ENCODE measurements around the gene MAP4K3.

DNA sequence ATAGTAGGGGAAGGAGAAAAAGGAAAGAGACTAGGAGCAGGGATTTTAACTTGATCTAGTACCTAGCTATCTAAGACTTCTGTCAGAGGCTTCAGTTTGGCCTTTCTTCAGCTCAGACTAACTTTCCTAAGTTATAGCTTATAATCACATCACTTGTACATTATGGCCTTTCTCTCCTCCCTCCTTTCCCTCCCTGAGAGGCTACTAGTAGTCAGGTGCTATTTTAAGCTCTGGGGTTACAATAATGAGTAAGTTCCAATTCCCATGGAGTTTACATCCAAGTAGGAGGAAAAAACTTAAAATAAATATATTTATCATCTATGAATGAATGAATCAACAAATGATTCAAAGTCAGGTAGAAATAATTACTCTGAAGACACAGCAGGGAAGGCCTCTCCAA, 102.6 kb downstream of the MAP4K3 start:
- TF ChIP-seq EZH2 (IDR thresholded peaks at IDR 0.05) = no peak
- no peak for TF ChIP-seq POLR2AphosphoS5 (IDR thresholded peaks at IDR 0.05; ENCODE audit: borderline replicate concordance, low read depth, low read length)
- no peak for TF ChIP-seq FOXP2 (optimal IDR thresholded peaks at IDR 0.05; ENCODE audit: control extremely low read depth, extremely low read length, insufficient read depth)

Data from SK-N-MC (cell line).